Nucleus accumbens (tissue), 56 donors: ENCODE results near the gene DYNC2H1.

Source experiments
- DNase-seq, 56 donors: peaks; one replicate each; lab custom pipeline; 2025; lab: John Stamatoyannopoulos, UW

Gene DYNC2H1

GRCh38 chr11:103436131-103436770 lies 327.0 kb downstream of the DYNC2H1 start:
- DNase-seq = no peak

- DNase-seq = no peak
These were observed 331.8 kb downstream of the DYNC2H1 start for GRCh38 chr11:103441021-103441420.

- DNase-seq = no peak
These were observed 339.7 kb downstream of the DYNC2H1 start for GRCh38 chr11:103448966-103449365.

GRCh38 chr11:103450241-103450640 lies 341.0 kb downstream of the DYNC2H1 start:
- no peak for DNase-seq

- DNase-seq = no peak
These were observed 343.9 kb downstream of the DYNC2H1 start for GRCh38 chr11:103453126-103453525.

- DNase-seq = no peak
These were observed 344.9 kb downstream of the DYNC2H1 start for GRCh38 chr11:103453915-103454709.

- DNase-seq = no peak
These were observed 355.2 kb downstream of the DYNC2H1 start for GRCh38 chr11:103464420-103464819.

- DNase-seq = no peak
These were observed 356.4 kb downstream of the DYNC2H1 start for GRCh38 chr11:103465555-103466140.

GRCh38 chr11:103471546-103471945 lies 362.3 kb downstream of the DYNC2H1 start:
- no peak for DNase-seq

GRCh38 chr11:103476874-103477273 lies 367.6 kb downstream of the DYNC2H1 start:
- DNase-seq = no peak

- DNase-seq = no peak
These were observed 371.2 kb downstream of the DYNC2H1 start for GRCh38 chr11:103480421-103480820.

- DNase-seq = no peak
These were observed 374.8 kb downstream of the DYNC2H1 start for GRCh38 chr11:103483996-103484395.

- no peak for DNase-seq
These were observed 375.3 kb downstream of the DYNC2H1 start for GRCh38 chr11:103484545-103484944.

GRCh38 chr11:103486604-103487003 lies 377.4 kb downstream of the DYNC2H1 start:
- no peak for DNase-seq

GRCh38 chr11:103487113-103487512 lies 377.9 kb downstream of the DYNC2H1 start:
- DNase-seq = no peak

- DNase-seq = no peak
These were observed 378.8 kb downstream of the DYNC2H1 start for GRCh38 chr11:103488031-103488461.

- no peak for DNase-seq
These were observed 379.4 kb downstream of the DYNC2H1 start for GRCh38 chr11:103488579-103488978.

GRCh38 chr11:103491777-103492176 lies 382.6 kb downstream of the DYNC2H1 start:
- DNase-seq = no peak

GRCh38 chr11:103494491-103494890 lies 385.3 kb downstream of the DYNC2H1 start:
- DNase-seq = no peak

- DNase-seq = no peak
These were observed 388.0 kb downstream of the DYNC2H1 start for GRCh38 chr11:103497268-103497667.

- DNase-seq = no peak
These were observed 390.6 kb downstream of the DYNC2H1 start for GRCh38 chr11:103499710-103500340.
